HAP-1 (cell line): ENCODE results near the gene KIF4A.

Source experiments
- DNase-seq, 2 experiments: peaks; one replicate each; pipeline ENCODE4 v3.0.0-alpha.2; 2016 to 2020; ENCODE audit warnings: low spot score in 2 of 2
- H3K27me3 ChIP-seq: fragments of 250-450 bp; sonication (Bioruptor Pico); 2 replicates; pipeline ENCODE4 v1.5.1; 2020; ENCODE audit warnings: low read depth, mild to moderate bottlenecking, moderate library complexity
- H3K36me3 ChIP-seq: fragments of 250-450 bp; sonication (Bioruptor Pico); replicated peaks from 2 replicates; pipeline ENCODE4 v1.5.1; 2020; ENCODE audit warnings: mild to moderate bottlenecking
- H3K4me1 ChIP-seq: fragments of 250-450 bp; sonication (Bioruptor Pico); 2 replicates; pipeline ENCODE4 v1.5.1; 2020; ENCODE audit warnings: mild to moderate bottlenecking
- H3K4me3 ChIP-seq: fragments of 250-450 bp; sonication (Bioruptor Pico); 2 replicates; pipeline ENCODE4 v1.5.1; 2020; ENCODE audit warnings: mild to moderate bottlenecking, moderate library complexity
- H3K9me3 ChIP-seq: fragments of 250-450 bp; sonication (Bioruptor Pico); 2 replicates; pipeline ENCODE4 v1.5.1; 2020; ENCODE audit warnings: mild to moderate bottlenecking, moderate library complexity
- in situ Hi-C: fragments of 300-500 bp; cut with MboI; formaldehyde crosslinking; loops from 3 replicates; pipeline ENCODE4 v1.14.3; 2020; ENCODE audit warnings: low sequenced_read_pairs, inconsistent platforms, mixed read lengths

Gene KIF4A

GRCh38 chrX:70466968-70467367, 177.1 kb downstream of the KIF4A start:
- Histone ChIP-seq H3K36me3 (peaks cover 3% of the 10 kb centered on the region; the same call in 1 of the 2 replicates), H3K4me3 (no peak overlapping the region), H3K9me3 (no peaks in the 10 kb centered on the region), H3K4me1 (peaks cover 12% of the 10 kb centered on the region), H3K27me3 (no peaks in the 10 kb centered on the region)
- DNase-seq = peak; percentile 52 to 61
- in situ Hi-C loops = loop anchor here (25.0 kb wide), 1 partner anchor 720 kb away; no protein-coding TSS in a partner anchor

GRCh38 chrX:70468709-70469108, 178.8 kb downstream of the KIF4A start:
- H3K4me1 ChIP-seq = peaks cover 9% of the 10 kb centered on the region
- no peak for DNase-seq
- no peaks in the 10 kb centered on the region for H3K27me3 ChIP-seq
- H3K36me3 ChIP-seq = peaks cover under 1% of the 10 kb centered on the region; the same call in 1 of the 2 replicates
- H3K4me3 ChIP-seq = no peak overlapping the region
- in situ Hi-C loops = loop anchor here (25.0 kb wide), 1 partner anchor 719 kb away; no protein-coding TSS in a partner anchor
- no peaks in the 10 kb centered on the region for H3K9me3 ChIP-seq
